Measurements from ENCODE around the gene MBTD1.
"Not testable (repeated sequence)": the region's sequence is repeated elsewhere in the genome, so short reads cannot be mapped to it uniquely, and the experiment has no call there.

MBTD1 gene

GRCh38 chr17:51251010-51251409 lies 8.8 kb downstream of the MBTD1 start:
- DNase-seq, result no peak

- DNase-seq, result no peak
Observed at GRCh38 chr17:51250314-51250840, 9.5 kb downstream of the MBTD1 start.

DNA sequence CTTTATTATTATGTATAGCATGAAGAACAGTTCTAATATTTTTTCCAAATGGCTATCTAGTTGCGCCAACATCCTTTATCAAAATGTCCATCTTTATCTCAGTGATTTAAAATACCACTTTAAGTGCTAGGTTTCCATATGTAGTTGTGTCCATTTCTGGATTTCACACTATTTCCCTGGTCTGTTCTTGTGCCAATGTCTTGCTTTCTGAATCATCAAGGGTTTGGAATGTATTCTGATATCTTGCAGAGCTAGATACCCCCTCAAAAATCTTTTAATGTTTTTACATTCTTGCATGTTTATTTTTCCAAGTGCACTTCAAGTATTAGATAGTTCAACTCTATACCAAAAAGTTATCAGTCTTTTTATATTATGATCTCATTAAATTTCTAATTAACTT lies 14.3 kb downstream of the MBTD1 start:
- DNase-seq, result no peak

DNA sequence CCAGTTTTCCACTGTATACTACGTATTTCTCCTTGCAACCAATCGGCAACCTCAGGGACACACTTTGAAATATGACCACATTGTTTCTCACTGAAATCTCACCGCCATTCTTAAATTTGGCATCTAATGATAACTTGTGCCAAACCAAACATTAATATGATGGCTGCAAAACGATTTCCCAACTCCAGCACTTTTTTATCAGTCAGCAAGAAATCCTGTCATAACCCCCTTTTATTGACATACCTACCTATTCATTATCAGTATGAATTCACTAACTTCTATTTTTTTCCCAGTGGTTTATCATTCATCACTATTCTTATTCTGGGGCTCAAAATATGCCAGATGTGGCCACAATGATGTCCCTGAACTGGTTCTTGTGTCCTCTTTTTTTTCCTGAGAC lies 15.8 kb downstream of the MBTD1 start:
- no peak for DNase-seq

GRCh38 chr17:51240275-51240674 lies 19.6 kb downstream of the MBTD1 start:
- no peak for DNase-seq

GRCh38 chr17:51238255-51238887 lies 21.5 kb downstream of the MBTD1 start:
- no peak for DNase-seq

DNA sequence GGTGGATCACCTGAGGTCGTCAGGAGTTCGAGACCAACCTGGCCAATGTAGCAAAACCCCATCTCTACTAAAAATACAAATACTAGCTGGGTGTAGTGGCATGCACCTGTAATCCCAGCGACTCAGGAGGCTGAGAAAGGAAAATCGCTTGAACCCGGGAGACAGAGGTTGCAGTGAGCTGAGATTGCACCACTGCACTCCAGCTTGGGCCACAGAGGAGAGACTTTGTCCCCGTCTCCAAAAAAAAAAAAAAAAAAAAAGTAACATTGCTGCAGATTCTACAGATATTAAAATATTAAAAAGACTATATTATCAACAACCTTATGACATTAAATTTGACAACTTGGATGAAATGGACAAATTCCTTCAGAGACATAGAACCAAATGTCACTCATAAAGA lies 25.7 kb downstream of the MBTD1 start:
- DNase-seq, result no peak

GRCh38 chr17:51231999-51232398 lies 27.9 kb downstream of the MBTD1 start:
- DNase-seq, result no peak

- no peak for DNase-seq
Observed at GRCh38 chr17:51230306-51230705, 29.5 kb downstream of the MBTD1 start.

- no peak for DNase-seq
Observed at GRCh38 chr17:51229889-51230288, 30.0 kb downstream of the MBTD1 start.

DNA sequence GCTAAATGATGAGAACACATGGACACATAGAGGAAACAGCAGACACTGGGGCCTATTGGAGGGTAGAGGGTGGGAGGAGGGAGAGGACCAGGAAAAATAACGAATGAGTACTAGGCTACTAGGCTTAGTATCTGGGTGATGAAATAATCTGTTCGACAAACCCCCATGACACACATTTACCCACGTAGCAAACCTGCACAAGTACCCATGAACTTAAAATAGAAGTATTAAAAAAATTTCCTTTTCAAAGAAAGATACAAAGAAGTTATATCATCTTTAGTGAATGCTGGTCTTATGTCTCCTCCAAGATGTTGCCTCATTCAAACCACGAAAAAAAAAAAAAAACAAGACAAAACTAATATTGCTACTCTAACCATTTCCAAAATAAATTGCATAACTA lies 31.7 kb downstream of the MBTD1 start:
- DNase-seq, result no peak

DNA sequence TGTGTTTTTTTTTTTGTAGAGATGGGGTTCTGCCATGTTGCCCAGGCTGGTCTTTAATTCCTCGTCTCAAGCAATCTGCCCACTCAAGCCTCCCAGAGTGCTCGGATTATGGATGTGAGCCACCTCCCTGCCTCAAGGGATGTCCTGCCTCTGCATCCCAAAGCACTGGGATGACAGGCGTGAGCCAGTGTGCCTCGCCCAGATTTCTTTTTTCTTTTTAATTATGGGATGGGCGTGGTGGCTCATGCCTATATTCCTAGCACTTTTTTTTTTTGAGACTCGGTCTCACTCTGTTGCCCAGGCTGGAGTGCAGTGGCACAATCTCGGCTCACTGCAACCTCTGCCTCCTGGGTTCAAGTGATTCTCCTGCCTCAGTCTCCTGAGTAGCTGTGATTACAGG lies 34.3 kb downstream of the MBTD1 start:
- DNase-seq, result not testable (repeated sequence)

- peak in 1 of 2 experiments; percentile 13 for DNase-seq
Observed at GRCh38 chr17:51224402-51225262, 35.2 kb downstream of the MBTD1 start.

DNA sequence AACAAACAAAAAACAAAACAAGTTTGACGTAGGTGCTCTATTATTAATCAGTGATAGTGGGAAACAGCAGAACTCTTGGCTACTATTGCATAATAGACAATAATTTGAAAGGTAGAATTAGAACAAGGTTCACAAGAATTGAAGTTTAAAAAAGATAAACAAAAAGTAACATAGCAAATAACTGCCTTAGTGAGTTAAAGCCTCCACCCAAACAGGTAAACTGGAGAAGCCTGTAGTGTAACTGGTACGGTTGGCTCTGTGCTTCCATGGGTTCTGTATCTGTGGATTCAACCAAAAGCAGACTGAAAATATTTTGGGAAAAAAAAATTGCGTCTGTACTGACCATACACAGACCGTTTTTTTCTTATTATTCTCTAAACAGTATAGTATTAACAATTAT lies 38.5 kb downstream of the MBTD1 start:
- DNase-seq, result no peak

DNA sequence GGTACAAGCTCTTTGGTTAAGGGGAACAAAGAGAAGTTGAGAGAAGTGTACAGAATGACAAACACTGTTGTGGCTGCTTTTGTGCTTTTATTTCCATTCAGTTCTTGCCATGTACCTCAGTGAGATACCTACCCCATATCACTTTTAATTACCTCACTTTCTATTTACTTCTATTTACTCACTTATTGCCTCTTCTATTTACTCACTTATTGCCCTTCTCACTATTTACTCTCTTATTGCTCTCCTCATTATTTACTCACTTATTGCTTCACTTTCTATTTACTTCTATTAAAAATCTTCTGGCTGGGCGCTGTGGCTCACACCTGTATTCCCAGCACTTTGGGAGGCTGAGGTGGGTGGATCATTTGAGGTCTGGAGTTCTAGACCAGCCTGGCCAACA lies 41.9 kb downstream of the MBTD1 start:
- no peak for DNase-seq

GRCh38 chr17:51214920-51215319 lies 44.9 kb downstream of the MBTD1 start:
- DNase-seq, result no peak

DNA sequence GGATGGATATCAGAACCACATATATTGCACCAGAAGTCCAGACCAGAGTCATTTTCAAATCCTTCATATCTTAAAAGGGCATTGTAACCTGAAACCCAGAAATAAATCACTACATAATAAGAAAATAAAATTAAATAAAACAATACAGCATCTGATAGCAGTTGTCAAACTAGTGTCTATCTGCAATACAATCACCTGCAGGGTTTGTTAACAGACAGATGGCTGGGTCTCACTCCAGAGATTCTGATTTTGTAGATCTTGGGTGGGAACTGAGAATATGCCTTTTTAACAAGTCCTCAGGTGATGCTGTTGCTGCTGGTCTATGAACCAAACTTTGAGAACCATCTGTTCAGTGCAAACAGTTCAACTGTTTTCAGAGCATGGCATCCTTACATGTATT lies 56.0 kb downstream of the MBTD1 start:
- no peak for DNase-seq

DNA sequence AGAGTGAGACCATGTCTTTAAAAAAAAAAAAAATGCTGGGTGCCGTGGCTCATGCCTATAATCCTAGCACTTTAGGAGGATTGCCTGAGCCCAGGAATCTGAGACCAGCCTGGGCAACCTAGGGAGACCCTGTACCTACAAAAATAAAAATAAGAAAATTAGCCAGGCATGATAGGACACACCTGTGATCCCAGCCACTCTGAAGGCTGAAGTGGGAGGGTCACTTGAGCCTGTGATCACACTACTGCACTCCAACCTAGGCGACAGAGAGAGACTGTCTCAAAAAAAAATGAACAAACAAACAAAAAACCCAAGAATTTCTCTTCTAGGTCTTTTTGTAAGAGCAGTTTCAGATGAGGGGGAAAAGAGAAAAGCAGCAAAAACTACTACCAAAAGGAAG lies 59.0 kb downstream of the MBTD1 start:
- no peak for DNase-seq

DNA sequence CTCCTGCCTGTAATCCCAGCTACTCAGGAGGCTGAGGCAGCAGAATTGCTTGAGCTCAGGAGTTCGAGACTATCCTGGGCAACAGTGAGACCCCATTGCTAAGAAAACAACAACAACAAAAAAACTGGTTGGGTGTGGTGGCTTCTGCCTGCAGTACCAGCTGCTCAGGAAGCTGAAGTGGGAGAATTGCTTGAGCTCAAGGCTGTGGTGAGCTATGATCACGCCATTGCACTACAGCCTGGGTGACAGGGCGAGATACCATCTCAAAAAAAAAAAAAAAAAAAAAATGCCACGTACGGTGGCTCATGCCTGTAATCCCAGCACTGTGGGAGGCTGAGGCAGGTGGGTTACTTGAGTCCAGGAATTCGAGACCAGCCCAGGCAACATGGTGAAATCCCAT lies 59.6 kb downstream of the MBTD1 start:
- no peak for DNase-seq

- DNase-seq, result no peak
Observed at GRCh38 chr17:51197754-51198153, 62.1 kb downstream of the MBTD1 start.

GRCh38 chr17:51191895-51192294 lies 68.0 kb downstream of the MBTD1 start:
- no peak for DNase-seq

GRCh38 chr17:51189628-51190027 lies 70.2 kb downstream of the MBTD1 start:
- DNase-seq, result no peak

DNA sequence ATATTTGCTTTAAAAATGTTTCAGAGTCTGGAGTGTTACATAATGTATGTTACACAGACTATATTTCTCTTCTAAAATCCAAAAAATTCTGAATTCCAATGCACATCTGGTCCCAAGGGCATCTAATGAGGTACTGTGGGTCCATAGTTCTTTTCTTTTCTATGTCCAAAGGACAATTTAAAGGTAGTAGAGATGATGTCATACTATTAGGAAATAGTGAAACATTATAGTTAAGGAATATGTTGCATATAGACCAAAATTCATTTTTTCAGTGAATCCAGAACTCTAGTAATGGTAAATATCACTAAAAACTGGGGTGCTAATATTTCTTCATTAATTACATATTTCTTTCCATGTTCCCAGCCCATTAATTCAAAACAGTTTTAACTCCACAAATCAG lies 70.7 kb downstream of the MBTD1 start:
- DNase-seq, result no peak

DNA sequence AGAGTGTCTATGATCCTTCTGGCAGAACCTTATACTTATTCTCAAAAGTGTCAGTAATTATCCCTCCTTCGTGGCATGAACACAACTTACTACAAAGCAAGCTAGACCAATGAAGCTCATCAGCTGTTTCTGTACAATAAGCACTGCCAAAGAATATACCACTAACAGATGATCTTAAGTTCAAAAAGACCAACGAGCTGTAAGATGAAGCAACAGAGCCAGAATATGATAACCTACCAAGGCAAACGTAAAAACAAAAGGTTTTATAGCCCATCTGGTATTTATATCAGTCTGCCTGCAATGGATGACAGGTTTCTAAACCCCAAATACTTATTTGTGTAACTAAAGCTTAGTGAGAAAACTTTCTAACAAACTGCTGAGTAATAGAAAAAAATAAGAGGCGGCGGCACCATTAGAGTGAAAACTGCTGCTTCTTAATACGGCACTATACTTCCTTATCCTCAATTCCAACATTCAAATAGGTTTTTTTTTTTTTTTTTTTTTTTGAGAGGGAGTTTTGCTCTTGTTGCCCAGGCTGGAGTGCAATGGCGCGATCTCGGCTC lies 71.5 kb downstream of the MBTD1 start:
- DNase-seq, result no peak
